Measurements from ENCODE around the gene PAPSS1. TPM values are rescaled to one million over a fixed set of nuclear protein-coding genes. Genes with fewer than 3 reads are reported as not detected.

PAPSS1 gene
- total and polyA plus RNA-seq, 2 donors (not counting 3 experiments of a cell fraction or from before 2014, with no cell fraction given): 69.6 to 77.2 TPM

DNA sequence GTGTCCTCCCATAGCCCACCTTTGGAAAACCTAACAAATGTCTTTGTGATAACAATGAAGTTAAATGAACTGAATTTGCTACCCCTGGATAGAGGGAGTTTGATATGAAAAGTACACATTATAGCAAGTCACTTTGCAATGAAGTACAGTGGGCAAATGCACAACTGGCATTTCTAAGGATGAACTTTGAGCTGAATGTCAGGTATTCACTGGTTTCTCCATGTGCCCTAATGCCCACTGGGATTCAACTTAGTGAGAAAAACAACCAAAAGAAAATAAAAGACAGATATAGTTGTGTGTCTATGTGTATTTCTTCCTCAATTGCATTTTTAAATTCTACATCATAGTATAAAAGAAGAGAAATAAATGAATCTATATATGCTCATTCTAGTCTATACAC, 51.0 kb downstream of the PAPSS1 start:
- DNase-seq (ENCODE audit: low read depth, low spot score) (no peak), FAIRE-seq (no peak)
- no peaks in the 10 kb centered on the region for H4K20me1 ChIP-seq (replicated peaks; ENCODE audit: control insufficient read depth, extremely low read depth, insufficient read depth, low read length)
- no peak overlapping the region for H3K9ac ChIP-seq (replicated peaks; ENCODE audit: extremely low read depth, insufficient read depth, low read length)
- no peaks in the 10 kb centered on the region for H3K9me1 ChIP-seq (replicated peaks; ENCODE audit: control insufficient read depth, extremely low read depth, insufficient read depth, low read length)
- H3K36me3 ChIP-seq (ENCODE audit: control insufficient read depth in 2 of 2, extremely low read depth in 1 of 2, insufficient read depth in 2 of 2, low read length in 2 of 2): no peaks in the 10 kb centered on the region
- H3K4me1 ChIP-seq (ENCODE audit: control insufficient read depth, extremely low read depth, insufficient read depth, low read length): peaks cover 3% of the 10 kb centered on the region
- H3K27me3 ChIP-seq (ENCODE audit: control insufficient read depth in 2 of 2, insufficient read depth in 2 of 2, low read length in 2 of 2): no peaks in the 10 kb centered on the region
- no peak overlapping the region for H3K4me3 ChIP-seq (replicated peaks in 1 of 3; ENCODE audit: insufficient read depth in 1 of 3, low read depth in 1 of 3, low read length in 3 of 3)
- dilution Hi-C loops (cut with MboI; ENCODE audit: extremely low pct_ligation_motif_present, low sequenced_read_pairs) (no loop called here), intact Hi-C loops (cut with micrococcal nuclease) (no loop called here)
- no peak overlapping the region for H3K27ac ChIP-seq (ENCODE audit: insufficient read depth, low read depth, low read length)
- ChIA-PET CTCF (no interaction called here), POLR2A (no interaction called here)
- H3K9me3 ChIP-seq (replicated peaks; ENCODE audit: control insufficient read depth, insufficient read depth, low read length): no peaks in the 10 kb centered on the region
- no TSS peak for BruUV-seq (replicated peaks)
- no peak overlapping the region for H3K4me2 ChIP-seq (ENCODE audit: insufficient read depth, low read length)
- no peak for TF ChIP-seq FOS (IDR thresholded peaks at IDR 0.05; ENCODE audit: borderline replicate concordance, insufficient read depth, low read length)
- TF ChIP-seq GATA2 (IDR thresholded peaks at IDR 0.05; ENCODE audit: insufficient read depth, insufficient read length, low read depth, low read length): no peak
- TF ChIP-seq POLR2AphosphoS5 (IDR thresholded peaks at IDR 0.05; ENCODE audit: insufficient read depth, low read depth, low read length): no peak
- no peak for TF ChIP-seq EZH2 (IDR thresholded peaks at IDR 0.05; ENCODE audit: borderline replicate concordance, low read depth, low read length, severe bottlenecking)
- TF ChIP-seq POLR2A (IDR thresholded peaks at IDR 0.05; ENCODE audit: low read depth, low read length): no peak
- no peak for TF ChIP-seq MYC (IDR thresholded peaks at IDR 0.05; ENCODE audit: low read depth, low read length)
- TF ChIP-seq CTCF (IDR thresholded peaks at IDR 0.05; ENCODE audit: extremely low read depth in 1 of 2, insufficient read depth in 1 of 2, low read depth in 1 of 2, low read length in 2 of 2): no peak
- TF ChIP-seq, protein P1, sequence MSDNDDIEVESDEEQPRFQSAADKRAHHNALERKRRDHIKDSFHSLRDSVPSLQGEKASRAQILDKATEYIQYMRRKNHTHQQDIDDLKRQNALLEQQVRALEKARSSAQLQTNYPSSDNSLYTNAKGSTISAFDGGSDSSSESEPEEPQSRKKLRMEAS (IDR thresholded peaks at IDR 0.05; ENCODE audit: insufficient read depth, insufficient read length): no peak
- no peak for TF ChIP-seq JUN (IDR thresholded peaks at IDR 0.05; ENCODE audit: borderline replicate concordance, insufficient read depth, insufficient read length, low read depth)
- H2AFZ ChIP-seq (ENCODE audit: low read depth, low read length): no peak overlapping the region
- H3K79me2 ChIP-seq (ENCODE audit: control insufficient read depth, insufficient read depth, low read length): no peaks in the 10 kb centered on the region
